ENCODE measurements around the gene PTPN18.

GRCh38 chr2:130334026-130334425, 21.8 kb upstream of the PTPN18 start:
- TF ChIP-seq EZH2 (IDR thresholded peaks at IDR 0.05; ENCODE audit: low read length, missing control alignments) (no peak), CTCF (conservative IDR thresholded peaks at IDR 0.05 in 1 of 2, IDR thresholded peaks at IDR 0.05 in 1 of 2; ENCODE audit: low read depth in 1 of 2, low read length in 2 of 2) (no peak)
